Liver (tissue), 3 donors: ENCODE results near the gene TMUB1.

Experiments
- GABPA ChIP-seq, 2 donors: IDR thresholded peaks in 1 of 2; conservative IDR thresholded peaks in 1 of 2; 2 replicates each; pipeline ENCODE4 v1.6.1; 2016; ENCODE audit warnings: antibody characterized with exemption in 2 of 2, mild to moderate bottlenecking in 1 of 2, moderate library complexity in 1 of 2
- HNF4G ChIP-seq: IDR thresholded peaks from 2 replicates; pipeline ENCODE4 v1.6.1; 2016; ENCODE audit warnings: antibody characterized with exemption
- JUND ChIP-seq, 2 donors: IDR thresholded peaks; 2 replicates each; pipeline ENCODE4 v1.6.1; 2016; ENCODE audit warnings: antibody characterized with exemption in 2 of 2
- RAD21 ChIP-seq, 2 donors: IDR thresholded peaks; 2 replicates each; pipeline ENCODE4 v1.6.1; 2016; ENCODE audit warnings: antibody characterized with exemption in 2 of 2, mild to moderate bottlenecking in 2 of 2
- TAF1 ChIP-seq: conservative IDR thresholded peaks from 2 replicates; pipeline ENCODE4 v1.6.1; 2016; ENCODE audit warnings: antibody characterized with exemption, mild to moderate bottlenecking
- YY1 ChIP-seq: IDR thresholded peaks from 2 replicates; pipeline ENCODE4 v1.6.1; 2016; ENCODE audit warnings: antibody characterized with exemption, mild to moderate bottlenecking
- TF ChIP-seq, protein P1 (sequence below): fragments of 150-350 bp; IDR thresholded peaks from 2 replicates; pipeline ENCODE4 v1.5.1; 2017; ENCODE audit warnings: improper control_type of control experiment, low read depth, low read length; ENCODE audit not compliant: missing input control
- TF ChIP-seq, protein P2 (sequence below): IDR thresholded peaks from 2 replicates; pipeline ENCODE4 v1.6.1; 2016; ENCODE audit warnings: antibody characterized with exemption, mild to moderate bottlenecking
- TF ChIP-seq, protein P3 (sequence below): IDR thresholded peaks from 2 replicates; pipeline ENCODE4 v1.6.1; 2016; ENCODE audit warnings: antibody characterized with exemption
- TF ChIP-seq, protein P4 (sequence below): IDR thresholded peaks from 2 replicates; pipeline ENCODE4 v1.6.1; 2016; ENCODE audit warnings: antibody characterized with exemption
- donor health status: healthy.
- donor health status: healthy.

DNA sequence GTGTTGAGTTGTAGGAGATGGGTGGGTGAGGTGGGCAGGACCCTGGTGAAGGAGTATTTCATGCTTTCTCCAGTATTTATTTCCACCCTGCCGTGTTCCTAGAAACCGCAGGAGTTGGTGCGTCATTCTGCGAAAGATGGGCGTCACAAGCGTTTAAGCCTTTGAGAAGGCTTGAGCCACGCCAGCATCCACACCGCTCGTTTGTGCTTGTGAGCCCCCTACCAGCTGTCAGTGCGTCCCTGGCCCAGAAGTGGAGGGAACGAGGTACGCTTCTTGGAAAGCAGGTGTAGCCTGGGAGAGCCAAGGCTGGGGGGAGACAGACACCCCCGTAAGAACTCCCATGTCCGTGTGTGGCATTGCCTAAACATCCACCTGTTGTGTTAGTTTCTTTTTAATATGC is 8.7 kb upstream of the TMUB1 start:
- TF ChIP-seq, protein P1, sequence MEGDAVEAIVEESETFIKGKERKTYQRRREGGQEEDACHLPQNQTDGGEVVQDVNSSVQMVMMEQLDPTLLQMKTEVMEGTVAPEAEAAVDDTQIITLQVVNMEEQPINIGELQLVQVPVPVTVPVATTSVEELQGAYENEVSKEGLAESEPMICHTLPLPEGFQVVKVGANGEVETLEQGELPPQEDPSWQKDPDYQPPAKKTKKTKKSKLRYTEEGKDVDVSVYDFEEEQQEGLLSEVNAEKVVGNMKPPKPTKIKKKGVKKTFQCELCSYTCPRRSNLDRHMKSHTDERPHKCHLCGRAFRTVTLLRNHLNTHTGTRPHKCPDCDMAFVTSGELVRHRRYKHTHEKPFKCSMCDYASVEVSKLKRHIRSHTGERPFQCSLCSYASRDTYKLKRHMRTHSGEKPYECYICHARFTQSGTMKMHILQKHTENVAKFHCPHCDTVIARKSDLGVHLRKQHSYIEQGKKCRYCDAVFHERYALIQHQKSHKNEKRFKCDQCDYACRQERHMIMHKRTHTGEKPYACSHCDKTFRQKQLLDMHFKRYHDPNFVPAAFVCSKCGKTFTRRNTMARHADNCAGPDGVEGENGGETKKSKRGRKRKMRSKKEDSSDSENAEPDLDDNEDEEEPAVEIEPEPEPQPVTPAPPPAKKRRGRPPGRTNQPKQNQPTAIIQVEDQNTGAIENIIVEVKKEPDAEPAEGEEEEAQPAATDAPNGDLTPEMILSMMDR: no peak
- TF ChIP-seq TAF1: no peak
- no peak for TF ChIP-seq RAD21 (IDR thresholded peaks at IDR 0.05)
- TF ChIP-seq, protein P2, sequence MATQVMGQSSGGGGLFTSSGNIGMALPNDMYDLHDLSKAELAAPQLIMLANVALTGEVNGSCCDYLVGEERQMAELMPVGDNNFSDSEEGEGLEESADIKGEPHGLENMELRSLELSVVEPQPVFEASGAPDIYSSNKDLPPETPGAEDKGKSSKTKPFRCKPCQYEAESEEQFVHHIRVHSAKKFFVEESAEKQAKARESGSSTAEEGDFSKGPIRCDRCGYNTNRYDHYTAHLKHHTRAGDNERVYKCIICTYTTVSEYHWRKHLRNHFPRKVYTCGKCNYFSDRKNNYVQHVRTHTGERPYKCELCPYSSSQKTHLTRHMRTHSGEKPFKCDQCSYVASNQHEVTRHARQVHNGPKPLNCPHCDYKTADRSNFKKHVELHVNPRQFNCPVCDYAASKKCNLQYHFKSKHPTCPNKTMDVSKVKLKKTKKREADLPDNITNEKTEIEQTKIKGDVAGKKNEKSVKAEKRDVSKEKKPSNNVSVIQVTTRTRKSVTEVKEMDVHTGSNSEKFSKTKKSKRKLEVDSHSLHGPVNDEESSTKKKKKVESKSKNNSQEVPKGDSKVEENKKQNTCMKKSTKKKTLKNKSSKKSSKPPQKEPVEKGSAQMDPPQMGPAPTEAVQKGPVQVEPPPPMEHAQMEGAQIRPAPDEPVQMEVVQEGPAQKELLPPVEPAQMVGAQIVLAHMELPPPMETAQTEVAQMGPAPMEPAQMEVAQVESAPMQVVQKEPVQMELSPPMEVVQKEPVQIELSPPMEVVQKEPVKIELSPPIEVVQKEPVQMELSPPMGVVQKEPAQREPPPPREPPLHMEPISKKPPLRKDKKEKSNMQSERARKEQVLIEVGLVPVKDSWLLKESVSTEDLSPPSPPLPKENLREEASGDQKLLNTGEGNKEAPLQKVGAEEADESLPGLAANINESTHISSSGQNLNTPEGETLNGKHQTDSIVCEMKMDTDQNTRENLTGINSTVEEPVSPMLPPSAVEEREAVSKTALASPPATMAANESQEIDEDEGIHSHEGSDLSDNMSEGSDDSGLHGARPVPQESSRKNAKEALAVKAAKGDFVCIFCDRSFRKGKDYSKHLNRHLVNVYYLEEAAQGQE: no peak
- TF ChIP-seq, protein P3, sequence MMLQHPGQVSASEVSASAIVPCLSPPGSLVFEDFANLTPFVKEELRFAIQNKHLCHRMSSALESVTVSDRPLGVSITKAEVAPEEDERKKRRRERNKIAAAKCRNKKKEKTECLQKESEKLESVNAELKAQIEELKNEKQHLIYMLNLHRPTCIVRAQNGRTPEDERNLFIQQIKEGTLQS: no peak
- no peak for TF ChIP-seq HNF4G
- TF ChIP-seq JUND (IDR thresholded peaks at IDR 0.05): no peak
- TF ChIP-seq, protein P4, sequence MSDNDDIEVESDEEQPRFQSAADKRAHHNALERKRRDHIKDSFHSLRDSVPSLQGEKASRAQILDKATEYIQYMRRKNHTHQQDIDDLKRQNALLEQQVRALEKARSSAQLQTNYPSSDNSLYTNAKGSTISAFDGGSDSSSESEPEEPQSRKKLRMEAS: no peak
- no peak for TF ChIP-seq GABPA (IDR thresholded peaks at IDR 0.05 in 1 of 2, conservative IDR thresholded peaks at IDR 0.05 in 1 of 2)
- TF ChIP-seq YY1: no peak
